Umbilical cord (tissue), 2 donors: ENCODE data around the gene ATAD3A. TPM values are rescaled to one million over a fixed set of nuclear protein-coding genes. Genes with fewer than 3 reads are reported as not detected.
"Not testable (repeated sequence)": the region's sequence is repeated elsewhere in the genome, so short reads cannot be mapped to it uniquely, and the experiment has no call there.

Experiments used
- DNase-seq: peaks from one replicate; pipeline ENCODE4 v3.0.0-alpha.2; 2015; ENCODE audit warnings: low spot score
- total RNA-seq: library from RNA; depleted of rRNA; stranded (reverse); fragments of >200 nt; gene quantifications from one replicate; pipeline ENCODE4 v1.2.3, GENCODE V29; 2014; ENCODE audit warnings: low replicate concordance; ENCODE audit not compliant: insufficient read depth

Gene ATAD3A
- total RNA-seq, 1 donor from 2014 or later: 7.9 TPM

DNA sequence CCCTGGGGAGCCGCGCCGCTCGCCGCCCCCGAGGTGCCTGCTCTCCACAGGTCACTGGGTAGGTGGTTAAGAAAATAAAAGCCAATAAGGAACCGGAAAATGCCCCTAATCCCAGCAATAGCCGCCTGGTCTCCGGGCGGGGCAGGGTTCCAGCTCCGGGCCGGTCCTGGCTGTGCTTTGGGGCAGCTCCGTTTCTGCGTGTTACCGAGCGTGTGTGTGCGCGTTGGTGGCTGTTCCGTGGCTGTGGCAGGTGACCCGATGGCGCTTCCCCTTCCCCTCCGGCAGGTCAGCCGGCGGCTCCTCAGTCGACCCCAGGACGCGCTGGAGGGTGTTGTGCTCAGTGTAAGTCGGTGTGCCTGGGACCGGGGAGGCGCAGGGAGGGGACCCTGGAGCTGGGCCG, 11.3 kb downstream of the ATAD3A start:
- not testable (repeated sequence) for DNase-seq

DNA sequence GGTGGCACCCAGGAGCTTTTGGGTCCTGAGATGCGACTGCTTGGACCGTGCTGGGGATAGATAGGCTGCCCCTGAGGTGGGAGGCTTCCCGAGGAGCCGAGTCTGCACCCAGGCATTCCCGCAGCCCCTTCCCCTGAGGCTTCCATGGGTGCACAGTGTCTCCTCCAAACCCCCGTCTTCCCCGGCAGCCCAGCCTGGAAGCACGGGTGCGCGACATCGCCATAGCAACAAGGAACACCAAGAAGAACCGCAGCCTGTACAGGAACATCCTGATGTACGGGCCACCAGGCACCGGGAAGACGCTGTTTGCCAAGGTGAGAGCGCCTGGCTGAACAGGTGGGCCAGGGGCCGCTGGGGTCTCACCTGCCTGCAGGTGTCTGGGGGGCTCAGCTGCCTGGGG, 11.7 kb downstream of the ATAD3A start:
- DNase-seq: not testable (repeated sequence)

DNA sequence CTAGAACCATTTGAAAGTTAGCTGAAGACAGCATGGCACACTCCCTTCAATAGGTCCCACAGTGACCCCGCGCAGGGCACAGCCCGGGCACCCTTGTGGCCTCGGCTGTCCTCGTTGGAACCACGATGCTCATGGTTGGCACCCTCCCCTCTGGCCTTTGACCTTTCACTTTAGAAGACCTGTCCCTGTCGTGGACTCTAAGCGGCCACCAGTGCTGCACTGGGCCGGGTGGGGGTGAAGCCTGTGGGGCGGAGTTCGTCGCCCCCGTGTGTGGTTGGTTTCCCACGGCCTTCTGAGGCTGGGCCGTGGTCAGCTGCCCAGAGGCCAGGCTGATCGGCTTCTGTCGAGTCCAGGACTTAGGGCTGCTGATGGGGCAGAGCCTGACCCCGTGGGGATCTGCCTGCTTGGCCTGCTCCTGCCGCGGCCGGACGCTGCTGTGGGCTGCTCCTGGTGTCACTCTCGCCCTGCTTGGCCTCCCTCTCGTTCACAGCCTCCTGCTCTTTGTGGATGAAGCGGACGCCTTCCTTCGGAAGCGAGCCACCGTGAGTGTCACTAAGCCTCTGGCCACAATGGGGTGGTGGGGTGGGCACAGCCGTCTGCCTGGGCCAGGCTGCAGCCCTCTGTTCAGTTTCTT, 12.9 kb downstream of the ATAD3A start:
- DNase-seq: not testable (repeated sequence)

- DNase-seq: not testable (repeated sequence)
Observed at GRCh38 chr1:1526476-1526875, 14.5 kb downstream of the ATAD3A start.

DNA sequence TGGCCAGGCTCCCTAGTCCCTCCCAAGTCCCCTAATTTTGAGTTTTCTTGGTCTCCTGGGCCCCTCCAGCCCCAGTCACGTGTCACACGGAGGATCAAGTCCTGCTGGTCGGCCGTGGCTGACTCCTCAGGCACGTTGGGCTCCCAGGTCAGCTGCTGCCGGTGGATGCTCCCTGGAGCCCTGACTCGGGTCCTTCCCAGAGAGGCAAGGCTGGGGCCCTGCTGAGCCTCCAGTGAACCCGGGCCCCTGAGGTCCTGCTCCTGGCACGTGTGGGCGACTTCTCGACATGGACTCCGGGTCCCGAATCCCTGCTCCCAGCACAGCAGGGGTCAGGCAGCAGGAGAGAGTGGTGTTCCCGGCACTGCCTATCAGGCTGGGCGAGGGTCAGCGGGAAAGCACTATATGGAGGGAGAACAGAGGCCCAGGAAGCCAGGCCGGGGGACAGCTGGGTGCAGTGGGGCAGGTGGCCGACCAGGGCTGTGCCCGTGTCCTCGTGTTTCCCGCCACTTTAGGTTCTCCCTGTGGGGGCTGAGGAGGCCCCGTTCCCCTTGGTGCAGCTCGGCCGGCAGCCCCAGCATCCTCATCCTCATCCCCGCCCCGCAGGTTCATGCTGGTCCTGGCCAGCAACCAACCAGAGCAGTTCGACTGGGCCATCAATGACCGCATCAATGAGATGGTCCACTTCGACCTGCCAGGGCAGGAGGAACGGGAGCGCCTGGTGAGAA, 15.3 kb downstream of the ATAD3A start:
- DNase-seq: no peak

- DNase-seq: no peak
Observed at GRCh38 chr1:1528301-1529267, 16.6 kb downstream of the ATAD3A start.

DNA sequence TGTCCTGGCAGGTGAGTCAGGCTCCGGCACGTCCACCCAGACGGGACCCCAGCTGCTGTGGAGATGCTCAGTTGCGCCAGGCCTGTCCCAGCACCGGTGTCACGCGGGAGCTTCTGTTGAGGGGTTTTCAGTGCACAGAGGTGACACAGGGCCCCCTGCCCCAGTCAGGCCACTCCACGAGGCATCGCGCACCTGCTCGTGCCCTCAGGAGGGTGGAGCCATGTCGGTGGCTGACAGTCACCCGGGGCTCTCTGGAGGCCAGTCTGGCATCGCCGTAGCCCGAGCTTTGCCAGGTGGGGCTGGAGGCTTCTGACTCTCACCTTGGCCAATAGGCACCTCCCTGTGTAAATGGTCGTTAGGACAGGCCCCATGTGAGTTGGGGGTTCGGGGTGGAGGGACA, 17.4 kb downstream of the ATAD3A start:
- no peak for DNase-seq

DNA sequence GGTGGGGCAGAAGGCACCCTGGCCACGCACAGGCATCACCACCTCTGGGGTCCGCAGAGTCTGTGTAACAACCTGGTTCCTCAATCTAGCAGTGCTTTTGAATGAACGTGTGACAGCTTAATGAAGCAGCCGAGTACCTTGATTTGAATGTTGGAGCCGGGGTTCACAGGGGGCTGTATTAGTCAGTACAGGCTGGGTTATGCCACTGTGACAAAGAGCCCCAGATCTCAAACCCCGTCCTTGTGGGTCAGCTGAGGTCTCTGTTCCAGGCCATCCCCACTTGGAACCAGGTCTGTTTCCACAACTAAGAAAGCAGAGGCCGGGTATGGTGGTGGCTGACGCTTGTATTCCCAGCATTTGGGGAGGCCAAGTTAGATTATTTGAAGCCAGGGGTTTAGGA, 18.0 kb downstream of the ATAD3A start:
- DNase-seq: no peak

DNA sequence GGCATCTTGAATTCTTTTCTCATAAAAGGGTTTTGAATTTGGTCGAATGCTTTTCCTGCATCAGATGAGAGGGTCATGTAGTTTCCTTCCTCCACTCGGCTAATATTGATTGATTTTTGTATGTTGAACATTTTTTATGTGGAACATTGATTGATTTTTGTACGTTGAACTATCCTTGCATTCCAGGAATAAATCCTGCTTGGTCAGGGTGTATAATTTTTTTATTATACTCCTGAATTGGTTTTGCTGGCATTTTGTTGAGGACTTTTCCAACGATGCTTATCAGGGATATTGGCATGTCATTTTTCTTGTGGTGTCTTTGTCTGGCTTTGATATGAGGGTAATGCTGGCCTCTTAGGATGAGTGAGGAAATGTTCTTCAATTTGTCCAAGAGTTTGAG, 20.0 kb downstream of the ATAD3A start:
- no peak for DNase-seq

- DNase-seq: not testable (repeated sequence)
Observed at GRCh38 chr1:1533176-1533893, 21.4 kb downstream of the ATAD3A start.

GRCh38 chr1:1533894-1534291, 21.9 kb downstream of the ATAD3A start:
- DNase-seq: not testable (repeated sequence)

GRCh38 chr1:1534401-1535154, 22.6 kb downstream of the ATAD3A start:
- no peak for DNase-seq

GRCh38 chr1:1535201-1536018, 23.4 kb downstream of the ATAD3A start:
- DNase-seq: no peak

DNA sequence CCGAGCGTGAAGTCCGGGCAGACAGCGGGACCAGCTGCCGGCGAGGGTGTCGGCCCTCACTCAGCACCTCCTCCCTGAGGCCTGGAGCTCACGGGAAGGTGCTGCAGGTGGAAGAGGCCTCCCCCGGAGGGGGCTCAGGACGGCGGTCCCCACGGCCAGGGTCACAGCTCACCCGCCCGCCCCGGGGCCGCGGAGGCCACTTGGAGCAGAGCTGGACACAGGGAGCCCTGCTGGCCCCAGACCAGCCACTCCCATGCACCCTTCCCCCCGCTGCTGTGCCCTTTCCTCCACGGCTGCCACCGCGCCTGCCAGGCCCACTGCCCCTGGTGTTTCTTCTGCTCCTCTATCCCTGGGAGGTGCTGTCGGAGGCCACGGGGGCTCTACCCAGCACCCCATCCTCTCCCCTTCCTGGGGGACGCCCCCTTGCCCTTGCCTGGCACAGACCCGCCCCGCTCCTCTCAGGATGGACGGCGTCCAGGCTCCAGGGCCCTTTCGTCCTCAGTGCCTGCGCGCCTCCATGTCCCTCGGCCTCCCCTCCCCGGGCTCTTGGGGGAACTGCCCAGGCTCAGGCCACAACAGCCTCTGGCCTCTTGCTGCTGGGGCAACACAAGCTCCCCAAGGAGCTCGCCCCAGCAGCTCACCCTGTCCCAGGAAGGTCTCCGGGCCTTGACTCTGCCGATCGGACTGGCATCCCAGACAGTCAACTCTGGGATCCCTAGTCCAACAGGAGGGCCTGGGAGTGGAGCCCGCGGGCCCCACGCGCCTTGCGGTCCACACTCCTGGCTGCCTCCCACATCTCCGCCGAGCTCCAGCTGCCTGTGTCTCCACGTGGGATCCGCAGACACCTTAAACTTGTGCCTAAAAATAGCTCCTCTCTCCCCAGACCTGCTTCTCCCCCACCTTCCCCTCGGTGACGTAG, 24.3 kb downstream of the ATAD3A start:
- DNase-seq: no peak

DNA sequence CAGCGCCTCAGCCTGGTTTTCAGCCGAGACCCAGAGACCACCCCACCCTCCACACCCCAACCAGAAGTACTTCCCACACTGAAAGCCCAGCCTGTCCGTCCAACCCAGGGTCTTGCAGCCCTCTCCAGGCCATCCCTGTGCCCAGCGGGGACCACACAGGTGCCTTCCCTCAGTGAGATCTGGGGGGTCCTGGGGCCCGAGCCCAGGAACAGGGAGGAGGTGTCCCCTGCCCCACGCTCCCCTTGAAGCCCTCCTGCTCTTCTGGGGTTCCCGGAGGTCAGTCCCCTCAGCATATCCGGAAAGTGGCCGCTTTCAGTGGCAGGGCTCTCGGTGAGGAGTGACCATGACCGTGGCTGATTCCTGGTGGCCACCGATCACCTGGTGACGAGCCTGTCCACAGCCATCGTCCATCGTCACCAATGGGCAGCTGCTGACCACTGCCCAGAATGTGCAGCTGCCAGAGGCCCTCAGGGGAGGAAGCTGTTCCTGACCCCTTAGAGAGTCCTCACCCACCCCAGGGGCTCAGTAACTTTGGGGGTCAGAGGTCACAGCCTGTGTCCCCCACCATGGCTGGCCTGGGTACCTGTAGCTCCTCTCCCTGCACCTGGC, 25.1 kb downstream of the ATAD3A start:
- no peak for DNase-seq

DNA sequence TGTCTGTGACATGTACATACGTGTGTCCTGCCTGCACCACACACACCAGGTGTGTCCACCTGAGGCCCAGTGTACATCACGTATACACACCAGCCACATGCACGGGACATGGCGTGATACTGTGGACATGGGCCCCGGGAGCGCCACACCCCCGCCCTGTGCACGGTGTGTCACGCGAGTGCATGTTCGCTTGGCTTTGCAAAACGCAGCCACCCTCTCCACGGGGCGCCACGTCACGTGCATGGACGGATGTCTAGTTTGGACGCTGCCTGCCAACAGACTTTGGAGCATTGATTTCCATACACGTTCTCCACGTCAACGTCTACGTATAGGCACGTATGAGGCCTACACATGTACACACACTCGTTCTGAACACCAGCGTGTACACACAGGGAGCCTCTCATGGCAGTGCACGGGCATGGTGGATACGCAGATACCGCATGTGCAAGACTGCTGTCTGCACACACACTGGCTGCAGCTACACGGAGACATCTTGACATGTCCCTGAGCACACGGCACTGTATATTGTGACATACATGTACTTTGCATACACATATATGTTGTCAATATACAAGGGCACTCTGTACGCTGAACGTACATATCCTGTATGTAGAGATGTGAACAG, 25.8 kb downstream of the ATAD3A start:
- DNase-seq: no peak

GRCh38 chr1:1538334-1538733, 26.4 kb downstream of the ATAD3A start:
- DNase-seq: no peak

DNA sequence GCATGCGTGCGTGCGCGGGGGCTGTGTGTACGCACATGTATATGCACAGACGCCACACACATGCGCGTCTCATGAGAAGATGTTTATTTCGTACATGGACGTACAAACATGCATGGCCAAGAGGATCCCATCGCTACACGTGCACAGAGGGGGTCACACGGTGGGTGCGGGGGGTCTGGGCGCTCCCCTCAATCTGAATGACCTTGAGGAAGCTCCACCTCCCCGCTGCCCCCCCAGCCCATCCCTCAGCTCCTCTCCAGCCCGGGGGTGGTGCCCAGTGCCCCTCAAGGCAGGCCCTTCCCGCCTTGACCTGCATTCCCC, 27.0 kb downstream of the ATAD3A start:
- no peak for DNase-seq
